B cell (primary cell): Measurements from ENCODE around the gene BICDL1. TPM values are rescaled to one million over a fixed set of nuclear protein-coding genes. Genes with fewer than 3 reads are reported as not detected.
"Not testable (repeated sequence)": the region's sequence is repeated elsewhere in the genome, so short reads cannot be mapped to it uniquely, and the experiment has no call there.

Source experiments
- ATAC-seq: fragments of 200-7000 bp; cut with Tn5 transposase; one replicate; pipeline ENCODE4 v1.10.0; 2021; ENCODE audit warnings: low read depth, mild to moderate bottlenecking, moderate number of reproducible peaks, moderate library complexity
- CTCF ChIA-PET: fragments of 350-600 bp; sonication (Branson Sonifier 250); formaldehyde crosslinking; loops from one replicate; lab custom pipeline; 2021; ENCODE audit warnings: antibody characterized with exemption, inconsistent platforms; lab: Charles Lee
- POLR2A ChIA-PET: fragments of 350-600 bp; sonication (Branson Sonifier 250); formaldehyde crosslinking; loops from one replicate; lab custom pipeline; 2021; ENCODE audit warnings: antibody characterized with exemption; lab: Charles Lee
- DNase-seq: peaks from one replicate; pipeline ENCODE4 v3.0.0; 2013
- H2AFZ ChIP-seq: 2 replicates; pipeline ENCODE4 v1.6.1; 2012; ENCODE audit warnings: mild to moderate bottlenecking, low read depth, low read length; ENCODE audit not compliant: insufficient read depth, poor library complexity, severe bottlenecking
- H3K27ac ChIP-seq, 2 donors: 1 replicate in 1 of 2; 2 replicates in 1 of 2; pipeline ENCODE4 v1.5.1; 2012 to 2013; ENCODE audit warnings: low read length in 2 of 2, mild to moderate bottlenecking in 2 of 2, moderate library complexity in 1 of 2
- H3K27me3 ChIP-seq, 4 experiments: fragments of 200-600 bp in 1 of 4; sonication (generic) in 1 of 4; replicated peaks in 1 of 4; 1 replicate in 2 of 4; 2 replicates in 2 of 4; pipeline versions ENCODE4 v1.6.1 to v1.7.0; 2013 to 2016; ENCODE audit warnings: low read length in 3 of 4, mild to moderate bottlenecking in 2 of 4, mixed read lengths in 1 of 4, moderate library complexity in 1 of 4; ENCODE audit not compliant: insufficient read depth in 4 of 4, control insufficient read depth in 3 of 4; ENCODE audit errors: control extremely low read depth in 1 of 4
- H3K36me3 ChIP-seq, 2 experiments: replicated peaks in 1 of 2; 1 replicate in 1 of 2; 2 replicates in 1 of 2; pipeline versions ENCODE4 v1.6.1 to v1.7.1; 2013; ENCODE audit warnings: low read length in 1 of 2; ENCODE audit not compliant: insufficient read depth in 2 of 2, control insufficient read depth in 1 of 2; ENCODE audit errors: control extremely low read depth in 1 of 2, extremely low read depth in 1 of 2
- H3K4me1 ChIP-seq, 2 donors: fragments of 200-600 bp in 1 of 2; sonication (generic) in 1 of 2; 1 replicate in 1 of 2; 2 replicates in 1 of 2; pipeline versions ENCODE4 v1.5.1 to v1.6.1; 2013 to 2017; ENCODE audit warnings: low read length in 2 of 2; ENCODE audit not compliant: control insufficient read depth in 2 of 2, insufficient read depth in 2 of 2
- H3K4me2 ChIP-seq: replicated peaks from 2 replicates; pipeline ENCODE3; 2012; ENCODE audit warnings: mild to moderate bottlenecking, low read depth, low read length; ENCODE audit not compliant: poor library complexity, severe bottlenecking
- H3K4me3 ChIP-seq, 5 experiments: fragments of 200-600 bp in 1 of 5; sonication (generic) in 1 of 5; 1 replicate in 3 of 5; 2 replicates in 2 of 5; pipeline versions ENCODE4 v1.5.1 to v1.7.0; 2011 to 2016; ENCODE audit warnings: low read length in 4 of 5, mild to moderate bottlenecking in 4 of 5, low read depth in 2 of 5, control low read depth in 1 of 5, moderate library complexity in 1 of 5; ENCODE audit not compliant: insufficient read depth in 1 of 5; ENCODE audit errors: control extremely low read depth in 1 of 5, extremely low read depth in 1 of 5
- H3K79me2 ChIP-seq: fragments of 200-600 bp; sonication (generic); one replicate; pipeline ENCODE4 v1.6.0; 2016; ENCODE audit warnings: low read length; ENCODE audit not compliant: control insufficient read depth, insufficient read depth
- H3K9ac ChIP-seq: fragments of 200-600 bp; sonication (generic); 2 replicates; pipeline ENCODE4 v1.6.1; 2017; ENCODE audit warnings: mild to moderate bottlenecking, low read length, moderate library complexity
- H3K9me3 ChIP-seq, 3 donors: one replicate each; pipeline versions ENCODE4 v1.6.1 to v1.7.1; 2013; ENCODE audit warnings: low read length in 2 of 3; ENCODE audit not compliant: control insufficient read depth in 2 of 3, insufficient read depth in 1 of 3; ENCODE audit errors: control extremely low read depth in 1 of 3
- H4K20me1 ChIP-seq: 2 replicates; pipeline ENCODE4 v1.6.0; 2012; ENCODE audit warnings: mild to moderate bottlenecking, low read length; ENCODE audit not compliant: insufficient read depth, control insufficient read depth, poor library complexity, severe bottlenecking
- H3K27ac Mint-ChIP-seq: one replicate; pipeline ENCODE4 v1.8.0; 2021; ENCODE audit warnings: mixed read lengths
- H3K27me3 Mint-ChIP-seq: one replicate; pipeline ENCODE4 v1.8.0; 2021; ENCODE audit warnings: mixed read lengths
- H3K4me1 Mint-ChIP-seq: one replicate; pipeline ENCODE4 v1.8.0; 2021; ENCODE audit warnings: mixed read lengths
- H3K4me3 Mint-ChIP-seq: one replicate; pipeline ENCODE4 v1.8.0; 2021; ENCODE audit warnings: mixed read lengths
- H3K9me3 Mint-ChIP-seq: one replicate; pipeline ENCODE4 v1.8.0; 2022; ENCODE audit warnings: mixed read lengths; ENCODE audit not compliant: insufficient read depth
- CTCF ChIP-seq: fragments of 200-600 bp; IDR thresholded peaks from one replicate; pipeline ENCODE4 v1.8.0; 2022; ENCODE audit warnings: antibody characterized with exemption, mild to moderate bottlenecking
- EZH2 ChIP-seq: IDR thresholded peaks from 2 replicates; pipeline ENCODE4 v1.6.1; 2012; ENCODE audit warnings: borderline replicate concordance, low read depth, mild to moderate bottlenecking, moderate library complexity, low read length; ENCODE audit not compliant: insufficient read depth, poor library complexity, severe bottlenecking
- WGBS: methylation state at CpG from one replicate; pipeline ENCODE4 v1.1.5; 2013; ENCODE audit warnings: missing lambda C conversion rate; ENCODE audit not compliant: insufficient coverage; 5-methylcytosine and 5-hydroxymethylcytosine counted together
- intact Hi-C: fragments of 100-400 bp; cut with micrococcal nuclease; formaldehyde crosslinking; loops from one replicate; pipeline ENCODE4 v1.10.0; 2022
- polyA plus RNA-seq: library from polyadenylated mRNA; depleted of rRNA; stranded (reverse); fragments of >200 nt; gene quantifications from 2 replicates; pipeline ENCODE4 v1.2.3, GENCODE V29; 2012
- total RNA-seq, 2 donors: library from RNA; stranded (reverse); fragments of 120-200 nt in 1 of 2; gene quantifications; 1 replicate in 1 of 2; 2 replicates in 1 of 2; pipeline versions ENCODE4 v1.2.3 to v1.2.4, GENCODE V29; 2013 to 2022

The BICDL1 gene
- total and polyA plus RNA-seq, 2 donors (not counting 1 experiment from before 2014, with no cell fraction given): 15.6 to 41.5 TPM

DNA sequence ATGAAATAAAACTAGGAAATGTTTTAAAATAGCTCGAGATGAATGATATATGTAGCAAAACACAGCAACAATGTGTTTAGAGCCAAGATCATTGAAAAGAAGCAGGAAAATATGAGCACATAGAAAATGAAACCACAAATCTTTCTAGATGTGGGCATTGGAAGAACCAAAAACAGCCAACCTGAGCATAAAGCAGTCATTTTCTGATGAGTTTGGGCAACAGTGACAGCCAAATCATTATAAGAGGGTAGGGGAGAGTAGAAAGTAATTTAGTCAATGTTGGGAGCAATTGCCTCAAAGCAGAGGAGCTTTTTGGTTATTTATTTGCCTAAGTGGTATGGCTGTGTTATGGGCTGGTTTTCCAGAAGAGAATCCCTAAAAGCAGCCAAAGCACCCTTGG, 8.8 kb upstream of the BICDL1 start:
- Histone ChIP-seq H3K36me3 (no peaks in the 10 kb centered on the region), H3K4me2 (no peak overlapping the region), H3K79me2 (no peaks in the 10 kb centered on the region), H3K27ac (no peak overlapping the region), H3K4me3 (no peak overlapping the region), H3K9ac (no peak overlapping the region), H3K4me1 (no peaks in the 10 kb centered on the region), H2AFZ (no peak overlapping the region), H3K27me3 (peaks cover 0 to 16% (median 4%) of the 10 kb centered on the region in 4 experiments), H3K9me3 (no peaks in the 10 kb centered on the region), H4K20me1 (no peaks in the 10 kb centered on the region)
- POLR2A ChIA-PET: no interaction called here
- TF ChIP-seq EZH2 (no peak), CTCF (no peak)
- Mint-ChIP-seq H3K27ac (no peak overlapping the region), H3K27me3 (peaks cover 34% of the 10 kb centered on the region), H3K4me1 (no peaks in the 10 kb centered on the region), H3K4me3 (no peak overlapping the region), H3K9me3 (no peaks in the 10 kb centered on the region)
- CTCF ChIA-PET: no interaction called here
- no peak for DNase-seq
- ATAC-seq: no peak
- WGBS: no CpG with 5 or more reads among the region's 1 CpG
- intact Hi-C loops: no loop called here

DNA sequence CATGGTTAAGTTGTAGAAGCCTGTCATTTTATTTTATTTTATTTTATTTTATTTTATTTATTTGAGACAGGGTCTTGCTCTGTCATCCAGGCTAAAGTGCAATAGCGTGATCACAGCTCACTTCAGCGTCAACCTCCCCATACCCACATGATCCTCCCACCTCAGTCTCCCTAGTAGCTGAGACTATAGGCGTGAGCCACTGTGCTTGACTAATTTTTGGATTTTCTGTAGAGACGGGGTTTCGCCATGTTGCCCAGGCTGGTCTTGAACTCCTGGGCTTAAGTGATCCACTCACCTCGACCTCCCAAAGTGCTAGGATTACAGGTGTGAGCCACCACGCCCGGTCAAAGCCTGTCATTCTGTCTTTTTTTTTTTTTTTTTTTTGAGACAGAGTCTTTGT, 8.3 kb upstream of the BICDL1 start:
- H3K9me3 ChIP-seq, POLR2A ChIA-PET, H3K9me3 Mint-ChIP-seq, H3K36me3 ChIP-seq, CTCF ChIA-PET, H3K4me3 Mint-ChIP-seq, H3K9ac ChIP-seq, ATAC-seq, H3K4me2 ChIP-seq, H3K4me3 ChIP-seq, H2AFZ ChIP-seq, H3K79me2 ChIP-seq, H3K27ac Mint-ChIP-seq, H3K27ac ChIP-seq, DNase-seq, intact Hi-C loops, H4K20me1 ChIP-seq, H3K4me1 Mint-ChIP-seq, H3K4me1 ChIP-seq: not testable (repeated sequence)
- peaks cover 34% of the 10 kb centered on the region for H3K27me3 Mint-ChIP-seq
- peaks cover 0 to 16% (median 4%) of the 10 kb centered on the region in 4 experiments for H3K27me3 ChIP-seq
- WGBS: 85% methylated on average over 6 of the region's 8 CpGs
